Thyroid gland (tissue), 4 donors: ENCODE results near the gene SPAG8.

Experiments used
- CTCF ChIP-seq, 6 experiments: fragments of 200-600 bp in 3 of 6; fragments of 450-650 bp in 3 of 6; sonication (generic) in 3 of 6; IDR thresholded peaks; one replicate each; pipeline ENCODE4 v1.5.1; 2016 to 2019; ENCODE audit warnings: antibody characterized with exemption in 6 of 6, mild to moderate bottlenecking in 2 of 6, inconsistent platforms in 1 of 6, moderate library complexity in 1 of 6
- POLR2A ChIP-seq, 2 donors: fragments of 450-650 bp; IDR thresholded peaks; one replicate each; pipeline ENCODE4 v1.6.1; 2017; ENCODE audit warnings: antibody characterized with exemption in 2 of 2, mild to moderate bottlenecking in 2 of 2, moderate library complexity in 1 of 2

DNA sequence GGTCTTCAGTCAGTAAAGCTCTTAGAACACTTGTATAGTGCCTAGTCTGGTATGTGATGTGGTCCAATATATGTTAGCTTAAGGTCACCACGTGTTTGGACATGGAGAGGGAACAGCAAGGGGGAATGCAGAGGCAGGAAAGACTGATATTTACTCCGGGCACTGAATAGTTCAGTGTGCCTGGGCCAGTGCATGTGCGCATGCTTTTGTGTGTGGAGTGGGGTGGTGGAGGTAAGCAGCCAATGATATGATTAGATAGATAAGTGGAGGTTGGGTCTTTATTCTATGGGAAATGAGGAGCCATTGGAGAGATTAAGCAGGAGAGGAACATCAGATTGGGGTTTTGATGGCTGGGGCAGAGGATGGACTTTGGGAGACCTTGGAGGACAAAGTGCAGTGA, 44.1 kb upstream of the SPAG8 start:
- TF ChIP-seq CTCF (IDR thresholded peaks at IDR 0.05) (no peak), POLR2A (IDR thresholded peaks at IDR 0.05) (no peak)
